Hepatocyte (in vitro differentiated cells): ENCODE measurements around the gene ZNF710.

Source experiments
- EZH2 ChIP-seq: fragments of 200-600 bp; sonication (generic); IDR thresholded peaks from 2 replicates; pipeline ENCODE4 v1.6.1; 2016; ENCODE audit warnings: antibody characterized with exemption, mild to moderate bottlenecking, borderline replicate concordance
- EZH2phosphoT487 ChIP-seq: fragments of 200-600 bp; sonication (generic); IDR thresholded peaks from one replicate; pipeline ENCODE4 v1.6.1; 2018; ENCODE audit warnings: antibody characterized with exemption, mild to moderate bottlenecking, low read depth, moderate library complexity; ENCODE audit not compliant: unreplicated experiment, severe bottlenecking
- TF ChIP-seq, protein P1 (sequence below): fragments of 200-600 bp; sonication (generic); IDR thresholded peaks from 2 replicates; pipeline ENCODE4 v1.5.1; 2016; ENCODE audit warnings: antibody characterized with exemption, mild to moderate bottlenecking; ENCODE audit not compliant: poor library complexity

DNA sequence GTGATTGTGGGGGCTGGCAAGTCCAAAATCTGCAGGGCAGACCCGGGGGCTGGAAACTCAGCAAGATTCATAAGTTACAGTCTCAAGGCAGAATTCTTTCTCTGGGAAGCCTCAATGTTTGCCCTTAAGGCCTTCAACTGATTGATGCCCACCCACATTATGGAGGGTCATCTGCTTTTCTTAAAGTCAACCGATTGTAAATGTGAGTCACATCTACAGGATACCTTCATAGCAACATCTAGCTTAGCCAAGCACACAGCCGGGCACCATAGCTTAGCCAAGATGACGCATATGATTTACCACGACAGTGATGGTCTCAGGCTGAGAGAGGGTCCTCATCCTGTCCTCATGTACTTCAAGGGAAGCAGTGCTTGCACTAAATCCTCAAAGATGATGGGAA lies 57.7 kb downstream of the ZNF710 start:
- TF ChIP-seq, protein P1, sequence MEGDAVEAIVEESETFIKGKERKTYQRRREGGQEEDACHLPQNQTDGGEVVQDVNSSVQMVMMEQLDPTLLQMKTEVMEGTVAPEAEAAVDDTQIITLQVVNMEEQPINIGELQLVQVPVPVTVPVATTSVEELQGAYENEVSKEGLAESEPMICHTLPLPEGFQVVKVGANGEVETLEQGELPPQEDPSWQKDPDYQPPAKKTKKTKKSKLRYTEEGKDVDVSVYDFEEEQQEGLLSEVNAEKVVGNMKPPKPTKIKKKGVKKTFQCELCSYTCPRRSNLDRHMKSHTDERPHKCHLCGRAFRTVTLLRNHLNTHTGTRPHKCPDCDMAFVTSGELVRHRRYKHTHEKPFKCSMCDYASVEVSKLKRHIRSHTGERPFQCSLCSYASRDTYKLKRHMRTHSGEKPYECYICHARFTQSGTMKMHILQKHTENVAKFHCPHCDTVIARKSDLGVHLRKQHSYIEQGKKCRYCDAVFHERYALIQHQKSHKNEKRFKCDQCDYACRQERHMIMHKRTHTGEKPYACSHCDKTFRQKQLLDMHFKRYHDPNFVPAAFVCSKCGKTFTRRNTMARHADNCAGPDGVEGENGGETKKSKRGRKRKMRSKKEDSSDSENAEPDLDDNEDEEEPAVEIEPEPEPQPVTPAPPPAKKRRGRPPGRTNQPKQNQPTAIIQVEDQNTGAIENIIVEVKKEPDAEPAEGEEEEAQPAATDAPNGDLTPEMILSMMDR = no peak
- TF ChIP-seq EZH2 = no peak
- TF ChIP-seq EZH2phosphoT487 = no peak
